HepG2 (cell line): ENCODE results near the gene RPL37A. TPM values are rescaled to one million over a fixed set of nuclear protein-coding genes. Genes with fewer than 3 reads are reported as not detected.

Experiments
- ATAC-seq: fragments of 200-7000 bp; cut with Tn5 transposase; 3 replicates; pipeline ENCODE4 v1.9.1; 2020; ENCODE audit warnings: mild to moderate bottlenecking, moderate library complexity
- BruUV-seq: library from RNA; stranded (reverse); fragments of 400-500 nt; replicated peaks from 2 replicates; lab custom pipeline; 2021; lab: Mats Ljungman, UMichigan
- CTCF ChIA-PET: fragments of 300-600 bp; formaldehyde crosslinking; extraction: SDS; loops from one replicate; lab custom pipeline; 2021; ENCODE audit warnings: low total read pairs, inconsistent platforms, low intra/inter-chr PET ratio; lab: Yijun Ruan, JAX
- POLR2A ChIA-PET: fragments of 350-600 bp; sonication (Branson Sonifier 250); formaldehyde crosslinking; loops from one replicate; lab custom pipeline; 2020; ENCODE audit warnings: antibody characterized with exemption, inconsistent platforms; lab: Yijun Ruan, JAX
- DNase-seq: peaks from one replicate; pipeline ENCODE4 v3.0.0-alpha.2; 2015; ENCODE audit warnings: low spot score
- FAIRE-seq: peaks from 3 replicates; lab custom pipeline; 2011; peaks lifted over from hg19 to GRCh38; lab: Jason Lieb, UNC
- H2AFZ ChIP-seq: one replicate; pipeline ENCODE4 v1.6.1; 2011; ENCODE audit warnings: low read length, inconsistent platforms
- H3K27ac ChIP-seq: fragments of 300-600 bp; 3 replicates; pipeline ENCODE4 v1.8.0; 2011; ENCODE audit warnings: mixed run types, mild to moderate bottlenecking, mixed read lengths, low read length, inconsistent platforms; ENCODE audit not compliant: insufficient read depth; ENCODE audit errors: extremely low read length
- H3K27me3 ChIP-seq, 2 experiments: fragments of 200-600 bp in 1 of 2; 2 replicates in 1 of 2; 3 replicates in 1 of 2; pipeline versions ENCODE4 v1.6.0 to v1.8.0; 2011; ENCODE audit warnings: low read length in 2 of 2, mild to moderate bottlenecking in 2 of 2, moderate library complexity in 2 of 2, inconsistent platforms in 1 of 2; ENCODE audit not compliant: insufficient read depth in 2 of 2, control insufficient read depth in 1 of 2
- H3K36me3 ChIP-seq, 2 experiments: fragments of 200-600 bp in 1 of 2; replicated peaks in 1 of 2; 2 replicates in 1 of 2; 3 replicates in 1 of 2; pipeline versions ENCODE4 v1.5.1 to v1.8.0; 2011; ENCODE audit warnings: low read length in 2 of 2, inconsistent platforms in 1 of 2; ENCODE audit not compliant: insufficient read depth in 2 of 2, control insufficient read depth in 1 of 2
- H3K4me1 ChIP-seq: 2 replicates; pipeline ENCODE4 v1.5.1; 2012; ENCODE audit warnings: low read length, inconsistent platforms; ENCODE audit not compliant: insufficient read depth
- H3K4me2 ChIP-seq: 2 replicates; pipeline ENCODE4 v1.6.0; 2011; ENCODE audit warnings: low read depth, low read length, inconsistent platforms
- H3K4me3 ChIP-seq, 3 experiments: fragments of 200-600 bp in 1 of 3; sonication (generic), shearing (Covaris generic) in 1 of 3; replicated peaks in 1 of 3; 2 replicates each; pipeline ENCODE4 v1.5.1; 2011 to 2016; ENCODE audit warnings: low read length in 3 of 3, inconsistent platforms in 2 of 3, low read depth in 2 of 3, mild to moderate bottlenecking in 2 of 3, control low read depth in 1 of 3, mixed read lengths in 1 of 3; ENCODE audit not compliant: insufficient read depth in 1 of 3
- H3K79me2 ChIP-seq: one replicate; pipeline ENCODE4 v1.6.1; 2011; ENCODE audit warnings: low read length, inconsistent platforms; ENCODE audit not compliant: insufficient read depth
- H3K9ac ChIP-seq: 2 replicates; pipeline ENCODE4 v1.6.0; 2011; ENCODE audit warnings: mild to moderate bottlenecking, low read depth, low read length, inconsistent platforms; ENCODE audit not compliant: insufficient read depth
- H3K9me3 ChIP-seq: 2 replicates; pipeline ENCODE4 v1.5.1; 2012; ENCODE audit warnings: mild to moderate bottlenecking, low read length
- H4K20me1 ChIP-seq: 2 replicates; pipeline ENCODE4 v1.6.0; 2011; ENCODE audit warnings: inconsistent platforms, mild to moderate bottlenecking, low read length, moderate library complexity; ENCODE audit not compliant: insufficient read depth
- BCL6 ChIP-seq: IDR thresholded peaks from 2 replicates; pipeline ENCODE4 v1.6.1; 2016; ENCODE audit warnings: missing genetic modification reagents, missing compliant biosample characterization
- CEBPB ChIP-seq: IDR thresholded peaks from 2 replicates; pipeline ENCODE4 v1.6.1; 2011; ENCODE audit warnings: low read depth, low read length, improper control_type of control experiment, borderline replicate concordance
- CEBPG ChIP-seq: IDR thresholded peaks from 2 replicates; pipeline ENCODE4 v1.6.1; 2016
- MAZ ChIP-seq, 2 experiments: sonication (generic) in 1 of 2; formaldehyde crosslinking in 1 of 2; IDR thresholded peaks; 2 replicates each; pipeline versions ENCODE4 v1.5.0 to v1.6.1; 2012 to 2020; ENCODE audit warnings: low read depth in 2 of 2, mild to moderate bottlenecking in 2 of 2, borderline replicate concordance in 1 of 2, improper control_type of control experiment in 1 of 2, low read length in 1 of 2, missing genetic modification reagents in 1 of 2, moderate library complexity in 1 of 2
- PHF21A ChIP-seq: sonication (generic); formaldehyde crosslinking; IDR thresholded peaks from 2 replicates; pipeline ENCODE4 v1.5.0; 2020; ENCODE audit warnings: mild to moderate bottlenecking, missing genetic modification reagents
- RFX3 ChIP-seq: IDR thresholded peaks from 2 replicates; pipeline ENCODE4 v1.6.1; 2016; ENCODE audit warnings: missing biosample characterization, missing genetic modification reagents
- TCF7 ChIP-seq: sonication (generic); IDR thresholded peaks from 2 replicates; pipeline ENCODE4 v1.6.1; 2016; ENCODE audit warnings: antibody characterized with exemption, low read depth
- ZNF317 ChIP-seq: sonication (generic); formaldehyde crosslinking; IDR thresholded peaks from 2 replicates; pipeline ENCODE4 v1.5.0; 2020; ENCODE audit warnings: mild to moderate bottlenecking, missing genetic modification reagents
- ZNF629 ChIP-seq: sonication (generic); formaldehyde crosslinking; conservative IDR thresholded peaks from 2 replicates; pipeline ENCODE4 v1.5.0; 2020; ENCODE audit warnings: missing genetic modification reagents
- ZNF792 ChIP-seq: IDR thresholded peaks from 2 replicates; pipeline ENCODE4 v1.6.1; 2016
- WGBS: methylation state at CpG from one replicate; pipeline ENCODE4 v1.1.6; 2017; ENCODE audit warnings: low lambda C conversion rate; 5-methylcytosine and 5-hydroxymethylcytosine counted together
- in situ Hi-C: cut with HindIII; loops from 2 replicates; pipeline ENCODE4 v1.10.0; 2017; ENCODE audit warnings: low pct_unique_long_range_greater_than_20kb; ENCODE audit not compliant: extremely low pct_ligation_motif_present
- intact Hi-C: fragments of 100-400 bp; cut with micrococcal nuclease; formaldehyde crosslinking; loops from one replicate; pipeline ENCODE4 v1.10.0; 2022; ENCODE audit not compliant: unreplicated experiment
- polyA plus RNA-seq, 8 experiments: library from polyadenylated mRNA; depleted of rRNA in 3 of 8; stranded (reverse) in 7 of 8; unstranded in 1 of 8; fragments of >200 nt; fragmentation: Illumina TruSeq in 4 of 8; extraction: Trizol in 4 of 8; gene quantifications; 2 replicates each; pipeline versions ENCODE4 v1.2.1 to v1.2.3, GENCODE V29; 2011 to 2016; ENCODE audit warnings: low read depth in 4 of 8, missing spikeins in 1 of 8, mixed read lengths in 1 of 8; ENCODE audit not compliant: insufficient read depth in 1 of 8
- total RNA-seq, 5 experiments: library from RNA; depleted of rRNA; stranded (reverse); fragments of >200 nt; fragmentation: Illumina TruSeq; extraction: Trizol; gene quantifications; 2 replicates each; pipeline ENCODE4 v1.2.3, GENCODE V29; 2016; ENCODE audit warnings: low read depth in 1 of 5
- TF ChIP-seq, protein P1 (sequence below): sonication (generic); formaldehyde crosslinking; IDR thresholded peaks from 2 replicates; pipeline ENCODE4 v1.9.0; 2021; ENCODE audit warnings: missing genetic modification reagents, mild to moderate bottlenecking, borderline replicate concordance
- TF ChIP-seq, protein P2 (sequence below): sonication (generic); formaldehyde crosslinking; IDR thresholded peaks from 2 replicates; pipeline ENCODE4 v1.5.1; 2020; ENCODE audit warnings: mild to moderate bottlenecking, moderate library complexity, missing genetic modification reagents
- TF ChIP-seq, protein P3 (sequence below), 2 experiments: fragments of 450-650 bp in 1 of 2; sonication (generic) in 1 of 2; formaldehyde crosslinking; IDR thresholded peaks; 2 replicates each; pipeline versions ENCODE4 v1.5.0 to v1.8.0; 2020 to 2022; ENCODE audit warnings: mild to moderate bottlenecking in 1 of 2, missing genetic modification reagents in 1 of 2
- TF ChIP-seq, protein P4 (sequence below): sonication (generic); formaldehyde crosslinking; IDR thresholded peaks from 2 replicates; pipeline ENCODE4 v1.8.0; 2022; ENCODE audit warnings: missing genetic modification reagents, mild to moderate bottlenecking, borderline replicate concordance

RPL37A gene
- total and polyA plus RNA-seq, 2 of the 13 experiments (the other 11 are each of a cell fraction or from before 2014, with no cell fraction given), result 6,902 to 7,910 TPM

DNA sequence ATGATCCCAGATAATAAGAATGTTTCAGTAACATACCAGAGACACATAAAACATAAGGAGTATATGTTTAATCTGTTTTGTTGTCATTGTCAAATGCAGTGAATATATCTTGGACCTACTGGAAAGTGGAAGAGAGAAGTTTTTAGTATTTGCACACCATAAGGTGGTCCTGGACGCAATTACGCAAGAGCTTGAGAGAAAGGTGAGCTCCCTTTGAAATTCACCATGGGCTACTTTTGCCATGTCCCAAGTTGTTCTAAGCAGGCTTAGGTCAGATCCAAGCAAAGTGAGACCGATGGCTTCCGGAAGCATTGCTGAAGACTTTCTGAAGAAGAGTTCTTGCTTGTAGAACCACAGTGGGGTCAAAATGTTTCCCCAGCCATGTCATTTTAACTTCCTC lies 30.8 kb upstream of the RPL37A start:
- no peak for DNase-seq
- in situ Hi-C loops, result no loop called here
- TF ChIP-seq CEBPB, result peak; percentile 82
- TF ChIP-seq CEBPG (CRISPR knock-in tag), result 0 out of 2 replicates have a peak, but pooled peaks have one; percentile 7
- TF ChIP-seq, protein P1, sequence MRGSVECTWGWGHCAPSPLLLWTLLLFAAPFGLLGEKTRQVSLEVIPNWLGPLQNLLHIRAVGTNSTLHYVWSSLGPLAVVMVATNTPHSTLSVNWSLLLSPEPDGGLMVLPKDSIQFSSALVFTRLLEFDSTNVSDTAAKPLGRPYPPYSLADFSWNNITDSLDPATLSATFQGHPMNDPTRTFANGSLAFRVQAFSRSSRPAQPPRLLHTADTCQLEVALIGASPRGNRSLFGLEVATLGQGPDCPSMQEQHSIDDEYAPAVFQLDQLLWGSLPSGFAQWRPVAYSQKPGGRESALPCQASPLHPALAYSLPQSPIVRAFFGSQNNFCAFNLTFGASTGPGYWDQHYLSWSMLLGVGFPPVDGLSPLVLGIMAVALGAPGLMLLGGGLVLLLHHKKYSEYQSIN, result no peak
- TF ChIP-seq, protein P2, sequence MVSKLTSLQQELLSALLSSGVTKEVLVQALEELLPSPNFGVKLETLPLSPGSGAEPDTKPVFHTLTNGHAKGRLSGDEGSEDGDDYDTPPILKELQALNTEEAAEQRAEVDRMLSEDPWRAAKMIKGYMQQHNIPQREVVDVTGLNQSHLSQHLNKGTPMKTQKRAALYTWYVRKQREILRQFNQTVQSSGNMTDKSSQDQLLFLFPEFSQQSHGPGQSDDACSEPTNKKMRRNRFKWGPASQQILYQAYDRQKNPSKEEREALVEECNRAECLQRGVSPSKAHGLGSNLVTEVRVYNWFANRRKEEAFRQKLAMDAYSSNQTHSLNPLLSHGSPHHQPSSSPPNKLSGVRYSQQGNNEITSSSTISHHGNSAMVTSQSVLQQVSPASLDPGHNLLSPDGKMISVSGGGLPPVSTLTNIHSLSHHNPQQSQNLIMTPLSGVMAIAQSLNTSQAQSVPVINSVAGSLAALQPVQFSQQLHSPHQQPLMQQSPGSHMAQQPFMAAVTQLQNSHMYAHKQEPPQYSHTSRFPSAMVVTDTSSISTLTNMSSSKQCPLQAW (CRISPR knock-in tag), result no peak
- H3K27ac ChIP-seq, result no peak overlapping the region
- intact Hi-C loops, result no loop called here
- H3K4me1 ChIP-seq, result peaks cover 3% of the 10 kb centered on the region; the same call in 1 of the 2 replicates
- FAIRE-seq, result no peak
- H3K79me2 ChIP-seq, result no peaks in the 10 kb centered on the region
- WGBS, result 91% methylated on average over 4 of the region's 4 CpGs
- no peaks in the 10 kb centered on the region for H3K27me3 ChIP-seq
- H3K9me3 ChIP-seq, result no peaks in the 10 kb centered on the region
- no TSS peak for BruUV-seq
- no peak overlapping the region for H3K4me3 ChIP-seq
- ChIA-PET POLR2A (interaction anchor here (2.9 kb wide), 1 partner anchor 31 kb away, joined by 8 read pairs; the partner anchor contains the start of gene RPL37A), CTCF (no interaction called here)
- no peaks in the 10 kb centered on the region for H4K20me1 ChIP-seq
- H3K4me2 ChIP-seq, result no peak overlapping the region
- peaks cover 6 to 25% of the 10 kb centered on the region in 2 experiments; a peak in 4 of 5 replicates for H3K36me3 ChIP-seq
- no peak for ATAC-seq
- H3K9ac ChIP-seq, result no peak overlapping the region
- H2AFZ ChIP-seq, result no peak overlapping the region

- Histone ChIP-seq H3K9me3 (no peaks in the 10 kb centered on the region), H4K20me1 (no peaks in the 10 kb centered on the region), H3K27ac (no peak overlapping the region), H3K4me1 (no peaks in the 10 kb centered on the region), H3K79me2 (no peaks in the 10 kb centered on the region), H2AFZ (no peak overlapping the region), H3K4me3 (no peak overlapping the region), H3K4me2 (no peak overlapping the region), H3K9ac (no peak overlapping the region), H3K27me3 (no peaks in the 10 kb centered on the region), H3K36me3 (peaks cover 6 to 21% of the 10 kb centered on the region in 2 experiments; a peak in 4 of 5 replicates)
- intact Hi-C loops, result no loop called here
- CTCF ChIA-PET, result no interaction called here
- POLR2A ChIA-PET, result no interaction called here
- FAIRE-seq, result no peak
- TF ChIP-seq ZNF629 (CRISPR knock-in tag) (no peak), ZNF317 (CRISPR knock-in tag) (no peak), PHF21A (CRISPR knock-in tag) (no peak), BCL6 (CRISPR knock-in tag) (no peak), MAZ (IDR thresholded peaks at IDR 0.05; ENCODE audit: borderline replicate concordance, low read depth, low read length) (no peak), MAZ (CRISPR knock-in tag; IDR thresholded peaks at IDR 0.05; ENCODE audit: low read depth) (no peak), ZNF792 (no peak), TCF7 (no peak), RFX3 (CRISPR knock-in tag) (no peak)
- TF ChIP-seq, protein P3, sequence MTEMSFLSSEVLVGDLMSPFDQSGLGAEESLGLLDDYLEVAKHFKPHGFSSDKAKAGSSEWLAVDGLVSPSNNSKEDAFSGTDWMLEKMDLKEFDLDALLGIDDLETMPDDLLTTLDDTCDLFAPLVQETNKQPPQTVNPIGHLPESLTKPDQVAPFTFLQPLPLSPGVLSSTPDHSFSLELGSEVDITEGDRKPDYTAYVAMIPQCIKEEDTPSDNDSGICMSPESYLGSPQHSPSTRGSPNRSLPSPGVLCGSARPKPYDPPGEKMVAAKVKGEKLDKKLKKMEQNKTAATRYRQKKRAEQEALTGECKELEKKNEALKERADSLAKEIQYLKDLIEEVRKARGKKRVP (CRISPR knock-in tag; IDR thresholded peaks at IDR 0.05), result no peak
- TF ChIP-seq, protein P4, sequence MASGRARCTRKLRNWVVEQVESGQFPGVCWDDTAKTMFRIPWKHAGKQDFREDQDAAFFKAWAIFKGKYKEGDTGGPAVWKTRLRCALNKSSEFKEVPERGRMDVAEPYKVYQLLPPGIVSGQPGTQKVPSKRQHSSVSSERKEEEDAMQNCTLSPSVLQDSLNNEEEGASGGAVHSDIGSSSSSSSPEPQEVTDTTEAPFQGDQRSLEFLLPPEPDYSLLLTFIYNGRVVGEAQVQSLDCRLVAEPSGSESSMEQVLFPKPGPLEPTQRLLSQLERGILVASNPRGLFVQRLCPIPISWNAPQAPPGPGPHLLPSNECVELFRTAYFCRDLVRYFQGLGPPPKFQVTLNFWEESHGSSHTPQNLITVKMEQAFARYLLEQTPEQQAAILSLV (CRISPR knock-in tag), result no peak
- DNase-seq, result no peak
- in situ Hi-C loops, result no loop called here
- BruUV-seq, result no TSS peak
- ATAC-seq, result no peak
Observed at GRCh38 chr2:216469661-216470060, 29.0 kb upstream of the RPL37A start.
